ENCODE measurements around the gene AFMID. TPM values are rescaled to one million over a fixed set of nuclear protein-coding genes. Genes with fewer than 3 reads are reported as not detected.

Gene AFMID
- total RNA-seq, 1 experiment from 2014 or later: 30.4 TPM

DNA sequence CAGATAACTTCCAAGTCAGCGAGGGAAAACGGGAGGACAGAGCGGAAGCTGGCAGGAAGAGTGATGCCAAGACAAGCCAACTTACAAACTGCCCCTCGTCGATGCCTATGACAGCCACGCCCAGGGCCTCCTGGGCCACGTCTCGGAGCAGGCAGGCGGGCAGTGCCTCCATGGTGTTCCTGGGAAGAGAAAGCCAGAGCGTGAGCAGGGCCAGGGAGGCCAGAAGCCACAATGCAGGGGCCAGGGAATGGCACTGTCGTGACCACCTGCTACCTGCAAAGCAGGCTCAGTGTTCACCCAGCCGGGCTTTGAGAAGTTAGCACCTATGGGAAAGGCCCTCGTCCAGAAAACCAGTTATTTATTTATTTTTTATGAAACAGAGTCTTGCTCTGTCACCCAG, 4.7 kb upstream of the AFMID start:
- ChIA-PET POLR2A (ENCODE audit: unreplicated experiment) (interaction anchor here (0.7 kb wide), 1 partner anchor 38 kb away, joined by 4 read pairs; no protein-coding TSS in a partner anchor), CTCF (interaction anchor here (0.6 to 0.7 kb wide), 2 partner anchors 37 to 597 kb away, joined by 4 to 9 read pairs; no protein-coding TSS in a partner anchor)
- Histone ChIP-seq H3K4me3 (no peak overlapping the region), H3K27me3 (ENCODE audit: insufficient read depth, low read depth) (no peaks in the 10 kb centered on the region), H3K27ac (no peak overlapping the region), H3K9me3 (ENCODE audit: insufficient read depth, low read depth) (no peaks in the 10 kb centered on the region), H3K4me1 (replicated peaks; ENCODE audit: insufficient read depth) (peaks cover 4% of the 10 kb centered on the region), H3F3A (ENCODE audit: insufficient read depth, low read depth) (peaks cover 6% of the 10 kb centered on the region; the same call in 1 of the 2 replicates), H3K36me3 (ENCODE audit: low read depth) (no peaks in the 10 kb centered on the region), H3K9me2 (ENCODE audit: insufficient read depth) (no peaks in the 10 kb centered on the region), H2AFZ (no peak overlapping the region), H3K79me2 (ENCODE audit: low read depth) (peaks cover 9% of the 10 kb centered on the region; the same call in 1 of the 2 replicates), H3K4me2 (no peak overlapping the region), H4K20me1 (ENCODE audit: insufficient read depth) (no peaks in the 10 kb centered on the region)
- BruUV-seq (replicated peaks): no TSS peak
- no peak for DNase-seq
- TF ChIP-seq, protein P1, sequence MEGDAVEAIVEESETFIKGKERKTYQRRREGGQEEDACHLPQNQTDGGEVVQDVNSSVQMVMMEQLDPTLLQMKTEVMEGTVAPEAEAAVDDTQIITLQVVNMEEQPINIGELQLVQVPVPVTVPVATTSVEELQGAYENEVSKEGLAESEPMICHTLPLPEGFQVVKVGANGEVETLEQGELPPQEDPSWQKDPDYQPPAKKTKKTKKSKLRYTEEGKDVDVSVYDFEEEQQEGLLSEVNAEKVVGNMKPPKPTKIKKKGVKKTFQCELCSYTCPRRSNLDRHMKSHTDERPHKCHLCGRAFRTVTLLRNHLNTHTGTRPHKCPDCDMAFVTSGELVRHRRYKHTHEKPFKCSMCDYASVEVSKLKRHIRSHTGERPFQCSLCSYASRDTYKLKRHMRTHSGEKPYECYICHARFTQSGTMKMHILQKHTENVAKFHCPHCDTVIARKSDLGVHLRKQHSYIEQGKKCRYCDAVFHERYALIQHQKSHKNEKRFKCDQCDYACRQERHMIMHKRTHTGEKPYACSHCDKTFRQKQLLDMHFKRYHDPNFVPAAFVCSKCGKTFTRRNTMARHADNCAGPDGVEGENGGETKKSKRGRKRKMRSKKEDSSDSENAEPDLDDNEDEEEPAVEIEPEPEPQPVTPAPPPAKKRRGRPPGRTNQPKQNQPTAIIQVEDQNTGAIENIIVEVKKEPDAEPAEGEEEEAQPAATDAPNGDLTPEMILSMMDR (conservative IDR thresholded peaks at IDR 0.05): no peak
- TF ChIP-seq EZH2 (IDR thresholded peaks at IDR 0.05; ENCODE audit: low read depth): no peak
- intact Hi-C loops (cut with micrococcal nuclease; ENCODE audit: unreplicated experiment): no loop called here

DNA sequence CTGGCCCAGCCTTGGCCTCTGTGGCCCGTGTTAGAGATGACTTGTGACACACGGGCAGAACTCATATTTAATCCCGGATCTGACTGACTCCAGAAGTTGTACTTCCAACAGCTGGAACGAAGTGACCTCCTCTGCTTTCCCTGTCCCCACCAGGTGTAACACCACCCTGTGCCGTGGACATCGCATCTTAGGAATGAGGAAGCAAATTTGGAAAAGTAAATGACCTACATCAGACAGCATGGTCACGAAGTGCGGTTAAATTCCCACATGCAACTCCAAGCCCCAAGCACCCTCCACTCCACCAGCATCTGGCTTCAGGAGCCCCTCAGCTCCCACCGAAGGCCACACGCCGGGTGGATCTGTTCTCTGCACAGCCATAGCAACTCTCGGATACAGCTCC, 3.2 kb upstream of the AFMID start:
- H3F3A ChIP-seq (ENCODE audit: insufficient read depth, low read depth): peaks cover 6% of the 10 kb centered on the region; the same call in 1 of the 2 replicates
- H3K9me2 ChIP-seq (ENCODE audit: insufficient read depth): no peaks in the 10 kb centered on the region
- no peaks in the 10 kb centered on the region for H3K9me3 ChIP-seq (ENCODE audit: insufficient read depth, low read depth)
- CTCF ChIA-PET: no interaction called here
- peaks cover 8% of the 10 kb centered on the region for H3K4me1 ChIP-seq (replicated peaks; ENCODE audit: insufficient read depth)
- TF ChIP-seq EZH2 (IDR thresholded peaks at IDR 0.05; ENCODE audit: low read depth): no peak
- TF ChIP-seq, protein P1 (conservative IDR thresholded peaks at IDR 0.05): no peak
- H3K27me3 ChIP-seq (ENCODE audit: insufficient read depth, low read depth): no peaks in the 10 kb centered on the region
- H2AFZ ChIP-seq: no peak overlapping the region
- no peaks in the 10 kb centered on the region for H3K36me3 ChIP-seq (ENCODE audit: low read depth)
- no TSS peak for BruUV-seq (replicated peaks)
- H4K20me1 ChIP-seq (ENCODE audit: insufficient read depth): no peaks in the 10 kb centered on the region
- peaks cover 16% of the 10 kb centered on the region; the same call in 1 of the 2 replicates for H3K79me2 ChIP-seq (ENCODE audit: low read depth)
- H3K4me2 ChIP-seq: no peak overlapping the region
- no peak overlapping the region for H3K4me3 ChIP-seq
- POLR2A ChIA-PET (ENCODE audit: unreplicated experiment): no interaction called here
- intact Hi-C loops (cut with micrococcal nuclease; ENCODE audit: unreplicated experiment): no loop called here
- H3K27ac ChIP-seq: no peak overlapping the region
- DNase-seq: no peak

DNA sequence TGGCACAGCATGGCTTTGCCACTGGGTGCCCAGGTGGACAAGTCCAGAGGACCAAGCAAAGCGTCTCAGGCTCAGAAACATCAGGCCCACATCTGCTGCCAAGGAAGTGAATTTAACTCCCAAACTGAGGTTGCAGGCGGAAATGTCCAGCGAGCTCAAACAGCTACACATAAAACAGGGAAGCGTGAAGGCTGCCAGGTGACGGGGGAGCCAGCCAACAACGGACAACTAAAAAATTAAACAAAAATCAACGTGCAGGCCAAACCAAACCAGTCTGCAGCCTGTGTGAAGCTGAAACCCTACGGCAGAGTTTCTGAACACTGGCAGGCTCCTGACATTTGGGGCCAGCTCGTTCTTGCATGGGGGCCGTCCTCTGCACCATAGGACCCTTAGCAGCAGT, 2.8 kb upstream of the AFMID start:
- DNase-seq: no peak
- Histone ChIP-seq H3K9me2 (ENCODE audit: insufficient read depth) (no peaks in the 10 kb centered on the region), H3K4me3 (no peak overlapping the region), H2AFZ (no peak overlapping the region), H3K79me2 (ENCODE audit: low read depth) (peaks cover 16% of the 10 kb centered on the region; the same call in 1 of the 2 replicates), H3K4me1 (replicated peaks; ENCODE audit: insufficient read depth) (peaks cover 8% of the 10 kb centered on the region), H3F3A (ENCODE audit: insufficient read depth, low read depth) (peaks cover 6% of the 10 kb centered on the region; the same call in 1 of the 2 replicates), H3K27ac (no peak overlapping the region), H4K20me1 (ENCODE audit: insufficient read depth) (no peaks in the 10 kb centered on the region), H3K9me3 (ENCODE audit: insufficient read depth, low read depth) (no peaks in the 10 kb centered on the region), H3K36me3 (ENCODE audit: low read depth) (no peaks in the 10 kb centered on the region), H3K4me2 (no peak overlapping the region), H3K27me3 (ENCODE audit: insufficient read depth, low read depth) (no peaks in the 10 kb centered on the region)
- intact Hi-C loops (cut with micrococcal nuclease; ENCODE audit: unreplicated experiment): no loop called here
- no peak for TF ChIP-seq EZH2 (IDR thresholded peaks at IDR 0.05; ENCODE audit: low read depth)
- TF ChIP-seq, protein P1 (conservative IDR thresholded peaks at IDR 0.05): no peak
- BruUV-seq (replicated peaks): no TSS peak
- POLR2A ChIA-PET (ENCODE audit: unreplicated experiment): no interaction called here
- CTCF ChIA-PET: no interaction called here
